Duodenal mucosa (tissue), 2 donors: ENCODE results near the gene CECR2.

Source experiments
- H3K27ac ChIP-seq: one replicate; pipeline ENCODE4 v1.7.0; 2013; ENCODE audit warnings: low read depth, low read length
- H3K27me3 ChIP-seq, 2 donors: one replicate each; pipeline ENCODE4 v1.7.0; 2013; ENCODE audit warnings: low read length in 2 of 2, control low read depth in 1 of 2; ENCODE audit not compliant: insufficient read depth in 2 of 2, control insufficient read depth in 1 of 2
- H3K36me3 ChIP-seq, 2 donors: one replicate each; pipeline ENCODE4 v1.7.0; 2013; ENCODE audit warnings: low read length in 2 of 2, control low read depth in 1 of 2; ENCODE audit not compliant: insufficient read depth in 2 of 2, control insufficient read depth in 1 of 2
- H3K4me1 ChIP-seq, 2 donors: one replicate each; pipeline ENCODE4 v1.7.0; 2013; ENCODE audit warnings: low read length in 2 of 2, control low read depth in 1 of 2; ENCODE audit not compliant: insufficient read depth in 2 of 2, control insufficient read depth in 1 of 2
- H3K4me3 ChIP-seq, 2 donors: one replicate each; pipeline ENCODE4 v1.7.0; 2013; ENCODE audit warnings: low read length in 2 of 2, low read depth in 1 of 2
- H3K9ac ChIP-seq, 2 donors: one replicate each; pipeline ENCODE4 v1.7.0; 2013; ENCODE audit warnings: low read length in 2 of 2, low read depth in 1 of 2
- H3K9me3 ChIP-seq, 2 donors: one replicate each; pipeline ENCODE4 v1.7.0; 2013; ENCODE audit warnings: low read length in 2 of 2, control low read depth in 1 of 2; ENCODE audit not compliant: control insufficient read depth in 1 of 2

CECR2 gene

DNA sequence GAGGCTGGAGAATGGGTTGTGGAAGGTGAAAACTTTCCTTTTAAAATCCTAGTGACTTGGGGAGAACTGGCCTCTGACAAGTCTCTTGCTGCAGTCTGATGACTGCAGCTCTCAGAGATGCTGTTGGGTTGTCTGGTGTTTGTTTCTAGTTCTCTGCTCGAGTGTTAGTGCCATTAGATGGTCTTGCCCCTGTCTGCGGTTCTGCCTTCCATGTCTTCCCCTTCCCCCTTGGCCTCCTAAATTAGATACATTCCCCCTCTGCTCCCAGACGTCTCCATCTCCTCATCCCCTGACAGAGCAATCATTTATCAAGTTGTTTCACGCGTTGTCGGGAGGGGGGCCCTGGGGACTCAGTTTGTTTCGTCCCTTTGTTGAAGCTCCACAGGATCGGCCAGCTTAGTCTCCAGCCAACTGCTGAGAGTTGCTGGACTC, 67.7 kb downstream of the CECR2 start:
- no peaks in the 10 kb centered on the region for H3K9me3 ChIP-seq
- no peak overlapping the region for H3K9ac ChIP-seq
- no peak overlapping the region for H3K4me3 ChIP-seq
- H3K4me1 ChIP-seq, result no peaks in the 10 kb centered on the region
- no peaks in the 10 kb centered on the region for H3K27me3 ChIP-seq
- no peak overlapping the region for H3K27ac ChIP-seq
- no peaks in the 10 kb centered on the region for H3K36me3 ChIP-seq

DNA sequence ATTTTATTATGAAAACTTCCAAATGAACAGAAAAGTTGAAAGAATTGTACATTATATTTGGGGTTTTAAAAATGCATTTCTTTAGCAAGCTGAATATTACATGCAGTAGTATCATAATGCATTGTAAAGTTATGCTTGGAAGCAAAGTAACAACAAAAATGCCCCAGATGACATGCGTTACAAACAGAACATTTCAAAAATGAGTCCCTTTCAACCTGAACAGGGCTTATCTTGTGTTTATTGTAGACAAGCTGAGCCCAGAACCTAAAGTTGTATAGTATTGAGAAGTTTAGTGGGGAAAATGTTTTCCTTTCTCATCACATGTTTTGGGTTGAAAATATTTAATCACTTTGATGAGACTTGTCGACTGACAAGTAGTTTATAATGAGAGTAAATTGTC, 68.8 kb downstream of the CECR2 start:
- Histone ChIP-seq H3K36me3 (no peaks in the 10 kb centered on the region), H3K9ac (no peak overlapping the region), H3K27me3 (no peaks in the 10 kb centered on the region), H3K4me3 (no peak overlapping the region), H3K4me1 (no peaks in the 10 kb centered on the region), H3K27ac (no peak overlapping the region), H3K9me3 (no peaks in the 10 kb centered on the region)

DNA sequence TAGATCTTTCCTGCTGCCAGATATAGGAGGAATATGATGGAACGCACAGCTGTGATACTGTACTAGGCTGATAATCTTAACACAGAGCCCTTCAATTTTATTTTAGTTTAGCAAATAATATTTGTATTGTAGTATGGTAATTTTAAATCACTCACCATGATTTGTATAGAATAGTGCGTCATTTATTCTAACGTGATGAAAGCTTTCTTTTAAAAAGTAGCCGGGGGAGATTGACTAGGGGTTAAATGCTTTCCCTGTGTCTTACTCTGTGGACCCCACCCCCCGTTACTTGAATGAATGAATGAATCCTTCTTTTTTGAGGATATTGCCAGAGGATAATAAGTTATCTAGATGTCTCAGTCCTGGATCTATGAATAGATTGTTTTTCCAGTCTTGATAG, 72.1 kb downstream of the CECR2 start:
- Histone ChIP-seq H3K4me3 (no peak overlapping the region), H3K27ac (no peak overlapping the region), H3K27me3 (no peaks in the 10 kb centered on the region), H3K4me1 (no peaks in the 10 kb centered on the region), H3K9me3 (no peaks in the 10 kb centered on the region), H3K36me3 (no peaks in the 10 kb centered on the region), H3K9ac (no peak overlapping the region)

GRCh38 chr22:17443405-17444203, 74.3 kb downstream of the CECR2 start:
- Histone ChIP-seq H3K4me3 (no peak overlapping the region), H3K27ac (no peak overlapping the region)

GRCh38 chr22:17444204-17444504, 74.9 kb downstream of the CECR2 start:
- no peak overlapping the region for H3K27ac ChIP-seq
- H3K4me1 ChIP-seq, result no peaks in the 10 kb centered on the region
- no peak overlapping the region for H3K9ac ChIP-seq
- no peaks in the 10 kb centered on the region for H3K36me3 ChIP-seq
- no peaks in the 10 kb centered on the region for H3K27me3 ChIP-seq
- no peak overlapping the region for H3K4me3 ChIP-seq
- H3K9me3 ChIP-seq, result no peaks in the 10 kb centered on the region

More at GRCh38 chr22:17443405-17444203, 74.3 kb downstream of the CECR2 start:
- no peak overlapping the region for H3K9ac ChIP-seq
- no peaks in the 10 kb centered on the region for H3K36me3 ChIP-seq
- no peaks in the 10 kb centered on the region for H3K27me3 ChIP-seq
- no peaks in the 10 kb centered on the region for H3K9me3 ChIP-seq
- H3K4me1 ChIP-seq, result no peaks in the 10 kb centered on the region

DNA sequence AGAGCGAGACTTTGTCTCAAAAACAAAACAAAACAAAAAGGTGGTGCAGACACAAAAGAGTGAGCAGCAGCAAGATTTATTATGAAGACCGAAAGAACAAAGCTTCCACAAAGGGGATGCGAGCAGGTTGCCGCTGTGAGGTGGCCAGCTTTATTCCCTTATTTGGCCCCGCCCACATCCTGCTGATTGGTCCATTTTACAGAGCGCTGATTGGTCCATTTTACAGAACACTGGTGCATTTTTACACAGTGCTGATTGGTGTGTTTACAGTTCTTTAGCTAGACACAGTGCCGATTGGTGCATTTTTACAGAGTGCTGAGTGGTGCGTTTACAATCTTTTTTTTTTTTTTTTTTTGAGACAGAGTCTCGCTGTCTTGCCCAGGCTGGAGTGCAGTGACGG, 77.4 kb downstream of the CECR2 start:
- no peaks in the 10 kb centered on the region for H3K9me3 ChIP-seq
- no peaks in the 10 kb centered on the region for H3K36me3 ChIP-seq
- no peak overlapping the region for H3K4me3 ChIP-seq
- no peak overlapping the region for H3K27ac ChIP-seq
- H3K27me3 ChIP-seq, result no peaks in the 10 kb centered on the region
- H3K4me1 ChIP-seq, result no peaks in the 10 kb centered on the region
- no peak overlapping the region for H3K9ac ChIP-seq

- no peaks in the 10 kb centered on the region for H3K36me3 ChIP-seq
- no peaks in the 10 kb centered on the region for H3K9me3 ChIP-seq
- no peaks in the 10 kb centered on the region for H3K27me3 ChIP-seq
- H3K4me3 ChIP-seq, result no peak overlapping the region
- H3K9ac ChIP-seq, result no peak overlapping the region
- H3K4me1 ChIP-seq, result no peaks in the 10 kb centered on the region
- no peak overlapping the region for H3K27ac ChIP-seq
Measured at GRCh38 chr22:17451316-17451715, 82.1 kb downstream of the CECR2 start.

- Histone ChIP-seq H3K27me3 (no peaks in the 10 kb centered on the region), H3K9ac (no peak overlapping the region), H3K27ac (no peak overlapping the region), H3K4me1 (no peaks in the 10 kb centered on the region), H3K4me3 (no peak overlapping the region), H3K9me3 (no peaks in the 10 kb centered on the region), H3K36me3 (no peaks in the 10 kb centered on the region)
Measured at GRCh38 chr22:17460895-17461294, 91.6 kb downstream of the CECR2 start.

DNA sequence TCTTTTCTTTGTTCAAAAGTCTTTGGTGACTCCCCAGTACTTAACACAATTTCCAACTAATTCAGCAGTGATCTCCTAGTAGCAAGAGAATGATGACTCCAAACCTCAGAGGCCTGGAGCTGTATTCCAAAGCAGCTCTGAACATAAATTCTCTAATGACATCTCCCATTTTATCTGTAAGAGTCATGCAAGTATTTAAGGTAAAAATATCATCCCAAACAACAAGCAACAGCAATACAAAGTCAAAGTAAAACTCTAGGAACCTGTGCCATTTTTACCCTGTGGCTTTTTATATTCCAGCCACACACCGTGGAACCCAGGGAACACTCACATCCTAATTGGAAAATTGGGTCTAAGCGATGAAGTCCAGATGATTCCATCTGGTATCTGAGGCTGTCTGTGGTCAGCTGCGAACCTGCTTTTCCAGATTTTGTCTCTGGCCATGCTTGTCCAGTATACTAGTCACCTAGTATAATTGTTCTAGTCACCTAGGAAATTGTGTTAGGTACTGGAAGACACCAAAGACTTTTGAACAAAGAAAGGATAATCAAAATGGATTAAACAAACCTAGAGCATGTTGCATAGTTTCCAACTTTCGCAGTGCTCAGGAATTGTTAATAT, 101.7 kb downstream of the CECR2 start:
- Histone ChIP-seq H3K9me3 (no peaks in the 10 kb centered on the region), H3K27ac (no peak overlapping the region), H3K9ac (no peak overlapping the region), H3K36me3 (no peaks in the 10 kb centered on the region), H3K27me3 (peaks cover 6 to 7% of the 10 kb centered on the region in 2 donors), H3K4me3 (no peak overlapping the region), H3K4me1 (no peaks in the 10 kb centered on the region)

GRCh38 chr22:17471886-17472535, 102.8 kb downstream of the CECR2 start:
- no peaks in the 10 kb centered on the region for H3K36me3 ChIP-seq
- H3K9me3 ChIP-seq, result no peaks in the 10 kb centered on the region
- no peak overlapping the region for H3K9ac ChIP-seq
- no peak overlapping the region for H3K27ac ChIP-seq
- peaks cover 6 to 7% of the 10 kb centered on the region in 2 donors for H3K27me3 ChIP-seq
- no peaks in the 10 kb centered on the region for H3K4me1 ChIP-seq
- H3K4me3 ChIP-seq, result no peak overlapping the region
